ENCODE measurements around the gene KLHDC3. TPM values are rescaled to one million over a fixed set of nuclear protein-coding genes. Genes with fewer than 3 reads are reported as not detected.

The KLHDC3 gene
- total and polyA plus RNA-seq, 9 of the 15 experiments (the other 6 are each of a cell fraction or from before 2014, with no cell fraction given): 4.5 to 171 (median 107) TPM

DNA sequence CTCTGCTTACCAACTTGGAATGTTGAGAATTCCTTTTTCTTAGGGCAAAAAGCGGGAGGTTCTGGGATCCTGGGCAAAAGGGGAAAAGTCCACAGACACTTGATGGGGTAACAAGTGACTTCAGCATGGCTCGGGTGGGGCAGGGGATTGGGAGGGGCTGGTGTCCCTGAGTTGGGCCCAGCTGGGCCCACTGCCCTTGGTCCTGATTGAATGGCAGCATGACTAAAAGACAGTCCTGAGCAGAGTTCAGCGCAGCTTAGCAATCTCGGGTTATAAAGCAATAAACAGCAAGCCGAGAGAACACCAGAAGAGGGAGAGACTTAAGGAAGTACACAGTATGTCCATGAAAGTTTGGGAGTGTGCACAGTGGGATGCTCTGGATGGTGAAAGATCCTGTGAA is 24.1 kb upstream of the KLHDC3 start:
- no peak for FAIRE-seq

DNA sequence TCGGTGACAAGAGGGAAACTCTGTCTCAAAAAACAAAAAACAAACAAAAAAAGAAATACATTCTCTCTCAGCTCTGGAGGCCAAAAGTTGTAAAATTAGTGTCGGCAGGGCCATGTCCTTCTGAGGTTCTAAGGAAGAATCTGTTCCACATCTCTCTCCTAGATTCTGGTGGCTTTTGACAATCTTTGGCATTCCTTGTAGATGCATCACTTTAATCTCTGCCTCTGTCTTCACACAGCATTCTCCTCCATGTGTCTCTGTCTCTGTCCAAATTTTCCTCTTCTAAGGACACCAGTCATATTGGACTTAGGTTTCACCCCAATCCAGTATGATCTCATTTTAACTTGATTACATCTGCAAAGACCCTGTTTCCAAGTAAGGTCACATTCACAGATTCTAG is 20.6 kb upstream of the KLHDC3 start:
- no peak for ATAC-seq
- in situ Hi-C loops (cut with MboI) (no loop called here), intact Hi-C loops (cut with micrococcal nuclease) (no loop called here)
- Histone ChIP-seq H3K4me3 (no peak overlapping the region), H3K79me2 (ENCODE audit: control insufficient read depth, insufficient read depth, low read length) (no peaks in the 10 kb centered on the region), H3K4me1 (replicated peaks in 1 of 2; ENCODE audit: control insufficient read depth in 2 of 2, insufficient read depth in 2 of 2, low read length in 2 of 2) (0 out of 5 replicates have a peak, but pooled peaks cover 0 to 4% of the 10 kb centered on the region in 2 experiments), H3K4me2 (ENCODE audit: insufficient read depth, low read length) (no peak overlapping the region), H3K27ac (ENCODE audit: extremely low read depth, low read depth, low read length) (no peak overlapping the region), H4K20me1 (replicated peaks; ENCODE audit: control insufficient read depth, insufficient read depth, low read length) (peaks cover under 1% of the 10 kb centered on the region; the same call in 1 of the 2 replicates), H3K9me1 (ENCODE audit: control insufficient read depth, insufficient read depth, low read length) (peaks cover 2% of the 10 kb centered on the region), H3K9me3 (replicated peaks; ENCODE audit: control insufficient read depth, insufficient read depth, low read depth, low read length) (no peaks in the 10 kb centered on the region), H3K27me3 (ENCODE audit: control insufficient read depth in 2 of 2, insufficient read depth in 2 of 2, low read length in 2 of 2) (no peaks in the 10 kb centered on the region), H3K36me3 (ENCODE audit: control insufficient read depth, insufficient read depth, low read length) (peaks cover 36% of the 10 kb centered on the region), H3K9ac (ENCODE audit: insufficient read depth in 1 of 2, low read depth in 2 of 2, low read length in 2 of 2) (no peak overlapping the region), H2AFZ (ENCODE audit: low read depth, low read length) (no peak overlapping the region)
- no peak for DNase-seq (ENCODE audit: extremely low read depth in 1 of 4, low spot score in 3 of 4)
- TF ChIP-seq XRCC5 (IDR thresholded peaks at IDR 0.05; ENCODE audit: low read depth, low read length): no peak
- TF ChIP-seq CAMTA2 (CRISPR knock-in tag; conservative IDR thresholded peaks at IDR 0.05): no peak
- TF ChIP-seq CBX1 (IDR thresholded peaks at IDR 0.05; ENCODE audit: low read depth): no peak
- TF ChIP-seq GTF2B (IDR thresholded peaks at IDR 0.05; ENCODE audit: extremely low read depth, insufficient read length): no peak
- no peak for TF ChIP-seq DACH1 (IDR thresholded peaks at IDR 0.05; ENCODE audit: partially characterized antibody)
- no peak for TF ChIP-seq MTA3 (IDR thresholded peaks at IDR 0.05; ENCODE audit: borderline replicate concordance)
- TF ChIP-seq, protein P1, sequence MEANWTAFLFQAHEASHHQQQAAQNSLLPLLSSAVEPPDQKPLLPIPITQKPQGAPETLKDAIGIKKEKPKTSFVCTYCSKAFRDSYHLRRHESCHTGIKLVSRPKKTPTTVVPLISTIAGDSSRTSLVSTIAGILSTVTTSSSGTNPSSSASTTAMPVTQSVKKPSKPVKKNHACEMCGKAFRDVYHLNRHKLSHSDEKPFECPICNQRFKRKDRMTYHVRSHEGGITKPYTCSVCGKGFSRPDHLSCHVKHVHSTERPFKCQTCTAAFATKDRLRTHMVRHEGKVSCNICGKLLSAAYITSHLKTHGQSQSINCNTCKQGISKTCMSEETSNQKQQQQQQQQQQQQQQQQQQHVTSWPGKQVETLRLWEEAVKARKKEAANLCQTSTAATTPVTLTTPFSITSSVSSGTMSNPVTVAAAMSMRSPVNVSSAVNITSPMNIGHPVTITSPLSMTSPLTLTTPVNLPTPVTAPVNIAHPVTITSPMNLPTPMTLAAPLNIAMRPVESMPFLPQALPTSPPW (CRISPR knock-in tag; IDR thresholded peaks at IDR 0.05): no peak
- no peak for TF ChIP-seq HNRNPH1 (optimal IDR thresholded peaks at IDR 0.05; ENCODE audit: low read depth, low read length)
- TF ChIP-seq NR2F6 (CRISPR knock-in tag; IDR thresholded peaks at IDR 0.05): no peak
- no peak for TF ChIP-seq MXI1 (IDR thresholded peaks at IDR 0.05; ENCODE audit: low read depth, low read length)
- TF ChIP-seq, protein P2, sequence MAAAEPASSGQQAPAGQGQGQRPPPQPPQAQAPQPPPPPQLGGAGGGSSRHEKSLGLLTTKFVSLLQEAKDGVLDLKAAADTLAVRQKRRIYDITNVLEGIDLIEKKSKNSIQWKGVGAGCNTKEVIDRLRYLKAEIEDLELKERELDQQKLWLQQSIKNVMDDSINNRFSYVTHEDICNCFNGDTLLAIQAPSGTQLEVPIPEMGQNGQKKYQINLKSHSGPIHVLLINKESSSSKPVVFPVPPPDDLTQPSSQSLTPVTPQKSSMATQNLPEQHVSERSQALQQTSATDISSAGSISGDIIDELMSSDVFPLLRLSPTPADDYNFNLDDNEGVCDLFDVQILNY (CRISPR knock-in tag; IDR thresholded peaks at IDR 0.05): no peak
- WGBS (ENCODE audit: insufficient coverage, low coverage, missing lambda C conversion rate): 72% methylated on average over 2 of the region's 2 CpGs
- FAIRE-seq: no peak
- ChIA-PET POLR2A (interaction anchor here (1.9 to 2.3 kb wide), 2 partner anchors 9 to 19 kb away, joined by 8 to 11 read pairs; partner anchors contain the start of gene PPP2R5D), CTCF (ENCODE audit: low intra/inter-chr PET ratio) (no interaction called here)
- BruUV-seq (replicated peaks): no TSS peak

More for the DNA sequence above, 24.1 kb upstream of the KLHDC3 start:
- ChIA-PET POLR2A (interaction anchor here (1.2 kb wide), 1 partner anchor 184 kb away, joined by 3 read pairs; no protein-coding TSS in a partner anchor), CTCF (ENCODE audit: low intra/inter-chr PET ratio) (no interaction called here)
- Histone ChIP-seq H3K36me3 (ENCODE audit: control insufficient read depth, insufficient read depth, low read length) (peaks cover 45% of the 10 kb centered on the region), H3K9ac (ENCODE audit: insufficient read depth in 1 of 2, low read depth in 2 of 2, low read length in 2 of 2) (no peak overlapping the region), H3K27me3 (ENCODE audit: control insufficient read depth in 2 of 2, insufficient read depth in 2 of 2, low read length in 2 of 2) (no peaks in the 10 kb centered on the region), H3K4me1 (replicated peaks in 1 of 2; ENCODE audit: control insufficient read depth in 2 of 2, insufficient read depth in 2 of 2, low read length in 2 of 2) (peaks cover 27 to 30% of the 10 kb centered on the region in 2 experiments), H3K27ac (ENCODE audit: extremely low read depth, low read depth, low read length) (no peak overlapping the region), H3K9me3 (replicated peaks; ENCODE audit: control insufficient read depth, insufficient read depth, low read depth, low read length) (no peaks in the 10 kb centered on the region), H2AFZ (ENCODE audit: low read depth, low read length) (no peak overlapping the region), H4K20me1 (replicated peaks; ENCODE audit: control insufficient read depth, insufficient read depth, low read length) (peaks cover 11% of the 10 kb centered on the region), H3K4me3 (no peak overlapping the region), H3K9me1 (ENCODE audit: control insufficient read depth, insufficient read depth, low read length) (peaks cover 12% of the 10 kb centered on the region), H3K4me2 (ENCODE audit: insufficient read depth, low read length) (no peak overlapping the region), H3K79me2 (ENCODE audit: control insufficient read depth, insufficient read depth, low read length) (peaks cover 26% of the 10 kb centered on the region)
- intact Hi-C loops (cut with micrococcal nuclease): no loop called here
- no TSS peak for BruUV-seq (replicated peaks)
- in situ Hi-C loops (cut with MboI): no loop called here
- 78% methylated on average over 5 of the region's 5 CpGs for WGBS (ENCODE audit: insufficient coverage, low coverage, missing lambda C conversion rate)
- ATAC-seq: no peak
- TF ChIP-seq HDAC1 (IDR thresholded peaks at IDR 0.05): no peak
- TF ChIP-seq ZNF668 (CRISPR knock-in tag; IDR thresholded peaks at IDR 0.05): no peak
- TF ChIP-seq CBFB (CRISPR knock-in tag; IDR thresholded peaks at IDR 0.05): no peak
- TF ChIP-seq ATF1 (CRISPR knock-in tag; IDR thresholded peaks at IDR 0.05): no peak
- TF ChIP-seq ATF1 (tag; IDR thresholded peaks at IDR 0.05): no peak
- no peak for TF ChIP-seq POLR3A (IDR thresholded peaks at IDR 0.05; ENCODE audit: borderline replicate concordance, extremely low read depth, insufficient read depth, insufficient read length)
- TF ChIP-seq ZNF140 (CRISPR knock-in tag; IDR thresholded peaks at IDR 0.05): no peak
- DNase-seq (ENCODE audit: extremely low read depth in 1 of 4, low spot score in 3 of 4): no peak
